ENCODE results near the gene SCG2.

SCG2 gene

DNA sequence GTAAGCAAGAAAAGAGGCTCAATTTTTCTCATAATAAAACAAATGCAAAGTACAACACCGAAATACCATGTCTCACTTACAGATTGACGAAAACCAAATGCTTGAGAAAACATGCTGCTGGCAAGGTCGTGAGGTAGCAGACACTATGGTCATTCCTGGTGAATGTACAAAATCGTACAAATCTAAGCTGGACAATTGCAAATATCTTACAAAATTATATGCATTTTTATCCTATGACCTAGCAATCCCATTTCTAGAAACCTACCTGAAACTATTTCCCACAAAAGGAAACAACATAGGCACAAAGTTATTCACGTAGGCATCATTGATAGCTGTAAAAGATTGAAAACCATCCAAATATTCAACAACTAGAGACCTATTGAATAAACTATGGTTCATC lies 54.0 kb downstream of the SCG2 start:
- TF ChIP-seq, protein P1, sequence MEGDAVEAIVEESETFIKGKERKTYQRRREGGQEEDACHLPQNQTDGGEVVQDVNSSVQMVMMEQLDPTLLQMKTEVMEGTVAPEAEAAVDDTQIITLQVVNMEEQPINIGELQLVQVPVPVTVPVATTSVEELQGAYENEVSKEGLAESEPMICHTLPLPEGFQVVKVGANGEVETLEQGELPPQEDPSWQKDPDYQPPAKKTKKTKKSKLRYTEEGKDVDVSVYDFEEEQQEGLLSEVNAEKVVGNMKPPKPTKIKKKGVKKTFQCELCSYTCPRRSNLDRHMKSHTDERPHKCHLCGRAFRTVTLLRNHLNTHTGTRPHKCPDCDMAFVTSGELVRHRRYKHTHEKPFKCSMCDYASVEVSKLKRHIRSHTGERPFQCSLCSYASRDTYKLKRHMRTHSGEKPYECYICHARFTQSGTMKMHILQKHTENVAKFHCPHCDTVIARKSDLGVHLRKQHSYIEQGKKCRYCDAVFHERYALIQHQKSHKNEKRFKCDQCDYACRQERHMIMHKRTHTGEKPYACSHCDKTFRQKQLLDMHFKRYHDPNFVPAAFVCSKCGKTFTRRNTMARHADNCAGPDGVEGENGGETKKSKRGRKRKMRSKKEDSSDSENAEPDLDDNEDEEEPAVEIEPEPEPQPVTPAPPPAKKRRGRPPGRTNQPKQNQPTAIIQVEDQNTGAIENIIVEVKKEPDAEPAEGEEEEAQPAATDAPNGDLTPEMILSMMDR (IDR thresholded peaks at IDR 0.05; ENCODE audit: insufficient read depth, low read depth, low read length, missing control alignments): no peak
- no peak overlapping the region for H3K4me3 ChIP-seq (ENCODE audit: low read depth, low read length)
- no peak for DNase-seq (ENCODE audit: low read depth)

All from GM12865 (cell line).